GM19043 (cell line): Measurements from ENCODE around the gene BAIAP2L1.
"Not testable (repeated sequence)": the region's sequence is repeated elsewhere in the genome, so short reads cannot be mapped to it uniquely, and the experiment has no call there.

Experiments
- ATAC-seq: cut with Tn5 transposase; IDR thresholded peaks from one replicate; pipeline ENCODE4 v1.9.1; 2021; ENCODE audit warnings: low read depth; ENCODE audit not compliant: unreplicated experiment

The BAIAP2L1 gene

GRCh38 chr7:98400542-98401340 is at the start of gene BAIAP2L1:
Gene BAIAP2L1 (minus strand): TSS chr7:98401090. CDS start chr7:98400852, 238 bp downstream.
- ATAC-seq, result peak; percentile 73

GRCh38 chr7:98448766-98449165 is 47.9 kb upstream of the BAIAP2L1 start:
- ATAC-seq, result no peak

GRCh38 chr7:98440992-98441391 is 40.1 kb upstream of the BAIAP2L1 start:
- not testable (repeated sequence) for ATAC-seq

- ATAC-seq, result no peak
Measured at GRCh38 chr7:98439484-98439883, 38.6 kb upstream of the BAIAP2L1 start.

GRCh38 chr7:98434087-98434486 is 33.2 kb upstream of the BAIAP2L1 start:
- ATAC-seq, result no peak

GRCh38 chr7:98429799-98430198 is 28.9 kb upstream of the BAIAP2L1 start:
- ATAC-seq, result no peak

- ATAC-seq, result no peak
Measured at GRCh38 chr7:98423043-98423442, 22.2 kb upstream of the BAIAP2L1 start.

GRCh38 chr7:98420966-98421612 is 20.2 kb upstream of the BAIAP2L1 start:
- ATAC-seq, result no peak

- ATAC-seq, result not testable (repeated sequence)
Measured at GRCh38 chr7:98419988-98420387, 19.1 kb upstream of the BAIAP2L1 start.

GRCh38 chr7:98419316-98419691 is 18.4 kb upstream of the BAIAP2L1 start:
- ATAC-seq, result not testable (repeated sequence)

GRCh38 chr7:98418636-98419315 is 17.9 kb upstream of the BAIAP2L1 start:
- ATAC-seq, result no peak

- ATAC-seq, result no peak
Measured at GRCh38 chr7:98418271-98418635, 17.4 kb upstream of the BAIAP2L1 start.

- not testable (repeated sequence) for ATAC-seq
Measured at GRCh38 chr7:98417604-98418270, 16.8 kb upstream of the BAIAP2L1 start.

GRCh38 chr7:98414205-98414900 is 13.5 kb upstream of the BAIAP2L1 start:
- ATAC-seq, result no peak

- ATAC-seq, result not testable (repeated sequence)
Measured at GRCh38 chr7:98413655-98414054, 12.8 kb upstream of the BAIAP2L1 start.

- ATAC-seq, result no peak
Measured at GRCh38 chr7:98409843-98410242, 9.0 kb upstream of the BAIAP2L1 start.

- ATAC-seq, result not testable (repeated sequence)
Measured at GRCh38 chr7:98408146-98408545, 7.3 kb upstream of the BAIAP2L1 start.

GRCh38 chr7:98406827-98407226 is 5.9 kb upstream of the BAIAP2L1 start:
- no peak for ATAC-seq

- ATAC-seq, result no peak
Measured at GRCh38 chr7:98404840-98405239, 4.0 kb upstream of the BAIAP2L1 start.

GRCh38 chr7:98399890-98400541 is 874 bp downstream of the BAIAP2L1 start:
- ATAC-seq, result no peak
